HCT116 (cell line): ENCODE results near the gene CFAP43. TPM values are rescaled to one million over a fixed set of nuclear protein-coding genes. Genes with fewer than 3 reads are reported as not detected.

Experiments
- ATAC-seq: fragments of 200-7000 bp; cut with Tn5 transposase; 2 replicates; pipeline ENCODE4 v1.9.1; 2020; ENCODE audit warnings: mild to moderate bottlenecking, moderate library complexity
- BruUV-seq: library from RNA; stranded (reverse); fragments of 400-500 nt; replicated peaks from 2 replicates; lab custom pipeline; 2021; lab: Mats Ljungman, UMichigan
- CTCF ChIA-PET: fragments of 300-600 bp; sonication (Branson Sonifier 250); formaldehyde crosslinking; loops from one replicate; lab custom pipeline; 2021; ENCODE audit warnings: antibody characterized with exemption; lab: Charles Lee
- POLR2A ChIA-PET: fragments of 300-600, 350-600 bp; sonication (Branson Sonifier 250); formaldehyde crosslinking; loops from one replicate; lab custom pipeline; 2021; ENCODE audit warnings: antibody characterized with exemption; lab: Charles Lee
- RAD21 ChIA-PET, 2 experiments: fragments of 300-600 bp; sonication (Branson Sonifier 250); formaldehyde crosslinking; loops; one replicate each; lab custom pipeline; 2023; ENCODE audit warnings: low total read pairs in 2 of 2; ENCODE audit not compliant: uncharacterized antibody in 2 of 2, unreplicated experiment in 2 of 2, low non-redundant PET in 1 of 2; lab: Charles Lee
- DNase-seq: peaks from one replicate; pipeline ENCODE4 v3.0.0-alpha.2; 2010; ENCODE audit warnings: low read depth, low spot score
- H2AFZ ChIP-seq: fragments of 200-600 bp; shearing (Covaris generic), sonication (generic); 2 replicates; pipeline ENCODE4 v1.6.1; 2017; ENCODE audit warnings: low read depth, mixed run types, mixed read lengths, antibody characterized with exemption, low read length; ENCODE audit not compliant: poor library complexity, severe bottlenecking
- H3K27ac ChIP-seq: 2 replicates; pipeline ENCODE4 v1.5.1; 2012; ENCODE audit warnings: low read depth, low read length
- H3K27me3 ChIP-seq: fragments of 200-600 bp; sonication (generic); 2 replicates; pipeline ENCODE4 v1.6.1; 2016; ENCODE audit warnings: mixed run types, low read length, mixed read lengths; ENCODE audit not compliant: insufficient read depth
- H3K36me3 ChIP-seq, 2 experiments: fragments of 200-500 bp in 1 of 2; fragments of 200-600 bp in 1 of 2; sonication (Bioruptor generic) in 1 of 2; sonication (generic) in 1 of 2; 2 replicates each; pipeline versions ENCODE4 v1.5.1 to v1.6.1; 2014 to 2016; ENCODE audit warnings: low read length in 2 of 2, inconsistent platforms in 1 of 2, mixed read lengths in 1 of 2, mixed run types in 1 of 2; ENCODE audit not compliant: insufficient read depth in 2 of 2, control insufficient read depth in 1 of 2
- H3K4me1 ChIP-seq, 2 experiments: fragments of 200-600 bp in 1 of 2; sonication (generic) in 1 of 2; 2 replicates each; pipeline versions ENCODE4 v1.5.1 to v1.6.1; 2012 to 2017; ENCODE audit warnings: low read length in 2 of 2, inconsistent platforms in 1 of 2, mild to moderate bottlenecking in 1 of 2, mixed read lengths in 1 of 2, mixed run types in 1 of 2, moderate library complexity in 1 of 2; ENCODE audit not compliant: insufficient read depth in 2 of 2, control insufficient read depth in 1 of 2
- H3K4me2 ChIP-seq: fragments of 200-600 bp; sonication (generic); 2 replicates; pipeline ENCODE4 v1.6.1; 2017; ENCODE audit warnings: mixed run types, low read length, mixed read lengths
- H3K4me3 ChIP-seq, 2 experiments: fragments of 200-600 bp in 1 of 2; sonication (generic) in 1 of 2; replicated peaks in 1 of 2; 2 replicates each; pipeline ENCODE4 v1.5.1; 2011 to 2016; ENCODE audit warnings: low read length in 2 of 2, control low read depth in 1 of 2, low read depth in 1 of 2, mild to moderate bottlenecking in 1 of 2, mixed read lengths in 1 of 2, mixed run types in 1 of 2
- H3K79me2 ChIP-seq: fragments of 200-600 bp; sonication (generic); 2 replicates; pipeline ENCODE4 v1.6.1; 2017; ENCODE audit warnings: mild to moderate bottlenecking, mixed run types, low read length, moderate library complexity, mixed read lengths; ENCODE audit not compliant: insufficient read depth
- H3K9ac ChIP-seq: fragments of 200-600 bp; sonication (generic); 2 replicates; pipeline ENCODE4 v1.6.1; 2016; ENCODE audit warnings: low read length, mixed read lengths
- H3K9me2 ChIP-seq: fragments of 200-600 bp; sonication (generic), shearing (Covaris generic); 2 replicates; pipeline ENCODE4 v1.6.1; 2017; ENCODE audit warnings: mixed run types, mild to moderate bottlenecking, moderate library complexity; ENCODE audit not compliant: insufficient read depth
- H3K9me3 ChIP-seq, 2 experiments: fragments of 200-500 bp in 1 of 2; fragments of 200-600 bp in 1 of 2; sonication (Bioruptor generic) in 1 of 2; sonication (generic) in 1 of 2; 2 replicates each; pipeline ENCODE4 v1.6.1; 2014 to 2017; ENCODE audit warnings: low read length in 2 of 2, mixed read lengths in 2 of 2, inconsistent platforms in 1 of 2, low read depth in 1 of 2, mild to moderate bottlenecking in 1 of 2, mixed run types in 1 of 2, moderate library complexity in 1 of 2; ENCODE audit not compliant: control insufficient read depth in 1 of 2, insufficient read depth in 1 of 2
- H4K20me1 ChIP-seq: fragments of 200-600 bp; sonication (generic), shearing (Covaris generic); 2 replicates; pipeline ENCODE4 v1.6.1; 2017; ENCODE audit warnings: mixed run types, mild to moderate bottlenecking, moderate library complexity; ENCODE audit not compliant: insufficient read depth
- ATF3 ChIP-seq: IDR thresholded peaks from 2 replicates; pipeline ENCODE4 v1.6.1; 2012
- CBX3 ChIP-seq: IDR thresholded peaks from 2 replicates; pipeline ENCODE4 v1.6.1; 2012; ENCODE audit warnings: low read depth
- CEBPB ChIP-seq: IDR thresholded peaks from 2 replicates; pipeline ENCODE4 v1.6.1; 2012; ENCODE audit warnings: low read depth
- CTCF ChIP-seq, 3 experiments: fragments of 200-600 bp in 1 of 3; sonication (generic) in 1 of 3; IDR thresholded peaks in 2 of 3; conservative IDR thresholded peaks in 1 of 3; 2 replicates each; pipeline ENCODE4 v1.5.1; 2012 to 2017; ENCODE audit warnings: low read depth in 2 of 3, low read length in 2 of 3, antibody characterized with exemption in 1 of 3, borderline replicate concordance in 1 of 3, control low read depth in 1 of 3, mild to moderate bottlenecking in 1 of 3, mixed read lengths in 1 of 3, mixed run types in 1 of 3, moderate library complexity in 1 of 3; ENCODE audit not compliant: insufficient read depth in 1 of 3
- EGR1 ChIP-seq: IDR thresholded peaks from 2 replicates; pipeline ENCODE4 v1.6.1; 2012; ENCODE audit warnings: low read depth
- EZH2 ChIP-seq: fragments of 200-600 bp; sonication (generic); IDR thresholded peaks from 2 replicates; pipeline ENCODE4 v1.6.1; 2017; ENCODE audit warnings: antibody characterized with exemption, mixed run types
- EZH2phosphoT487 ChIP-seq: fragments of 200-600 bp; IDR thresholded peaks from 2 replicates; pipeline ENCODE4 v1.6.1; 2018; ENCODE audit warnings: antibody characterized with exemption, borderline replicate concordance
- FOSL1 ChIP-seq: IDR thresholded peaks from 2 replicates; pipeline ENCODE4 v1.6.1; 2012; ENCODE audit warnings: low read depth
- MAX ChIP-seq: IDR thresholded peaks from 2 replicates; pipeline ENCODE4 v1.6.1; 2012
- POLR2AphosphoS5 ChIP-seq: IDR thresholded peaks from 2 replicates; pipeline ENCODE4 v1.6.1; 2011; ENCODE audit warnings: mild to moderate bottlenecking, low read depth, low read length, moderate library complexity
- SRF ChIP-seq: IDR thresholded peaks from 2 replicates; pipeline ENCODE4 v1.6.1; 2012; ENCODE audit warnings: low read depth
- TCF7L2 ChIP-seq: IDR thresholded peaks from 2 replicates; pipeline ENCODE4 v1.7.0; 2011; ENCODE audit warnings: borderline replicate concordance, inconsistent platforms; ENCODE audit not compliant: insufficient read depth, insufficient read length; ENCODE audit errors: extremely low read depth
- YY1 ChIP-seq: IDR thresholded peaks from 2 replicates; pipeline ENCODE4 v1.6.1; 2011; ENCODE audit warnings: low read length, low read depth, moderate library complexity, mild to moderate bottlenecking; ENCODE audit not compliant: insufficient replicate concordance; ENCODE audit errors: extremely low read depth
- ZFX ChIP-seq: fragments of 450-650 bp; IDR thresholded peaks from 2 replicates; pipeline ENCODE4 v1.6.1; 2017
- ZNF274 ChIP-seq: fragments of 200-500 bp; sonication (Bioruptor generic); IDR thresholded peaks from 2 replicates; pipeline ENCODE4 v1.6.1; 2014; ENCODE audit warnings: mild to moderate bottlenecking, low read depth, low read length, inconsistent platforms
- intact Hi-C: fragments of 100-400 bp; cut with micrococcal nuclease; formaldehyde crosslinking; loops from 2 replicates; pipeline ENCODE4 v1.10.0; 2022
- total RNA-seq: library from RNA; stranded (reverse); gene quantifications from one replicate; pipeline ENCODE4 v1.2.1, GENCODE V29; 2021; ENCODE audit not compliant: unreplicated experiment

Gene CFAP43
- total RNA-seq, 1 experiment from 2014 or later = 4.0 TPM

GRCh38 chr10:104246976-104247375 lies 14.8 kb upstream of the CFAP43 start:
- DNase-seq = no peak
- Histone ChIP-seq H3K9me2 (no peaks in the 10 kb centered on the region), H3K4me3 (no peak overlapping the region), H3K9me3 (peaks cover 0 to 15% of the 10 kb centered on the region in 2 experiments; a peak in 1 of 4 replicates), H3K4me1 (peaks cover 0 to 7% of the 10 kb centered on the region in 2 experiments; a peak in 1 of 4 replicates), H3K27me3 (no peaks in the 10 kb centered on the region), H2AFZ (no peak overlapping the region), H3K79me2 (no peaks in the 10 kb centered on the region)
- BruUV-seq = no TSS peak
- intact Hi-C loops = no loop called here
- TF ChIP-seq CEBPB (no peak), CBX3 (peak; percentile 44; the same call in 1 of the 2 replicates)
- TF ChIP-seq, all 23 proteins: peak for 1
- ATAC-seq = no peak
- H3K4me2 ChIP-seq = no peak overlapping the region
- H3K9ac ChIP-seq = no peak overlapping the region
- CTCF ChIA-PET = no interaction called here
- RAD21 ChIA-PET = no interaction called here
- H3K27ac ChIP-seq = no peak overlapping the region
- H3K36me3 ChIP-seq = no peaks in the 10 kb centered on the region
- POLR2A ChIA-PET = interaction anchor here (1.4 kb wide), 1 partner anchor 9 kb away, joined by 3 read pairs; no protein-coding TSS in a partner anchor
- no peaks in the 10 kb centered on the region for H4K20me1 ChIP-seq

- ChIA-PET CTCF (no interaction called here), POLR2A (no interaction called here), RAD21 (no interaction called here)
- TF ChIP-seq ATF3 (no peak), POLR2AphosphoS5 (no peak), EZH2phosphoT487 (no peak), ZNF274 (no peak), EZH2 (no peak), SRF (no peak), MAX (no peak), TCF7L2 (no peak), CTCF (IDR thresholded peaks at IDR 0.05 in 2 of 3, conservative IDR thresholded peaks at IDR 0.05 in 1 of 3; ENCODE audit: borderline replicate concordance in 1 of 3, insufficient read depth in 1 of 3, low read depth in 2 of 3, low read length in 2 of 3) (no peak), FOSL1 (no peak), ZFX (no peak), EGR1 (no peak), YY1 (no peak)
- BruUV-seq = no TSS peak
- ATAC-seq (0 out of 2 replicates have a peak, but pooled peaks have one; percentile 22), DNase-seq (no peak)
- Histone ChIP-seq H3K4me1 (peaks cover 0 to 7% of the 10 kb centered on the region in 2 experiments; a peak in 1 of 4 replicates), H3K9ac (no peak overlapping the region), H3K9me2 (no peaks in the 10 kb centered on the region), H3K36me3 (no peaks in the 10 kb centered on the region), H3K4me2 (no peak overlapping the region), H3K79me2 (no peaks in the 10 kb centered on the region), H3K27me3 (no peaks in the 10 kb centered on the region), H2AFZ (no peak overlapping the region), H3K9me3 (peaks cover 0 to 15% of the 10 kb centered on the region in 2 experiments; a peak in 1 of 4 replicates), H3K27ac (no peak overlapping the region), H4K20me1 (no peaks in the 10 kb centered on the region), H3K4me3 (no peak overlapping the region)
- intact Hi-C loops = no loop called here
These were observed 13.0 kb upstream of the CFAP43 start for GRCh38 chr10:104245066-104245632.
